Measurements from ENCODE around the gene SIPA1L3.

SIPA1L3 gene

DNA sequence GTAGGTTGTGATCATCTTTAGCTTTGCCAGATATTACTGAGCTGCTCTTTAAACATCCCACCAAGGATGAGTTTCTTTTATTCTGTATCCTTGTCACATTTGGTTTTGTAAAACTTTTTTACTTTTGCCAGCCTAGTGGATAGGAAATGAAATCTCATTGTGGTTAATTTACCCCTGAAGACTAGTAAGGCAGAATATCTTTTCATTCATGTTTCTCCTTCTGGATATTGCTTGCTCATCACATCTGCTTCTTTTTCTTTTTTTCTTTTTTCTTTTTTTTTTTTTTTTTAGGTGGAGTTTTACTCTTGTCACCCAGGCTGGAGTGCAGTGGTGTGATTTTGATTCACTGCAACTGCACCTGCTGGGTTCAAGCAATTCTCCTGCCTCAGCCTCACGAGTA is 31.3 kb downstream of the SIPA1L3 start:
- in situ Hi-C loops (cut with MboI; ENCODE audit: low pct_unique_long_range_greater_than_20kb, low sequenced_read_pairs): no loop called here
- DNase-seq: no peak

- no peak for DNase-seq
- in situ Hi-C loops (cut with MboI; ENCODE audit: low pct_unique_long_range_greater_than_20kb, low sequenced_read_pairs): no loop called here
These were observed 34.9 kb downstream of the SIPA1L3 start for GRCh38 chr19:37941782-37942515.

- no peak for DNase-seq
- in situ Hi-C loops (cut with MboI; ENCODE audit: low pct_unique_long_range_greater_than_20kb, low sequenced_read_pairs): no loop called here
These were observed 35.5 kb downstream of the SIPA1L3 start for GRCh38 chr19:37942516-37942902.

DNA sequence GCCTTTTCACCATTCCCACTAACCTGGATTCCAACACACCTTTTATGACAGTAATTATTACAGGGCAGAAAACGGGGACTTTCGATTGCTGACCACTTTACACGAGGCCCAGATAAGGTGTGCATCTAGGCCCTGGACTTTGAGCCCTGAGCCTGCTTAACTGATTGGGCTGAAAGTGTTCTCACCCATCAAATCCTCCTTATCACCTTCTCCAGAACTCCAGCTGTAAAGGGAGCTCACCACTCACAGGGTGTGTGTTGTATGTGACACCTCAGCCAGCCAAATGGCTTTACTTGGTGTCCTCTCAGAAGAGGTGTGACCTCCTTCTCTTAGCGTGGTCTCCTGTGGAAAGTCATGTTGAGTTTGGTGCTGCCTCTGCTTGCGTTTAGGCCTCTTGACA is 36.5 kb downstream of the SIPA1L3 start:
- in situ Hi-C loops (cut with MboI; ENCODE audit: low pct_unique_long_range_greater_than_20kb, low sequenced_read_pairs): no loop called here
- DNase-seq: no peak

GRCh38 chr19:37946132-37946531 is 39.1 kb downstream of the SIPA1L3 start:
- DNase-seq: no peak
- in situ Hi-C loops (cut with MboI; ENCODE audit: low pct_unique_long_range_greater_than_20kb, low sequenced_read_pairs): no loop called here

- in situ Hi-C loops (cut with MboI; ENCODE audit: low pct_unique_long_range_greater_than_20kb, low sequenced_read_pairs): no loop called here
- no peak for DNase-seq
These were observed 40.8 kb downstream of the SIPA1L3 start for GRCh38 chr19:37947778-37948177.

DNA sequence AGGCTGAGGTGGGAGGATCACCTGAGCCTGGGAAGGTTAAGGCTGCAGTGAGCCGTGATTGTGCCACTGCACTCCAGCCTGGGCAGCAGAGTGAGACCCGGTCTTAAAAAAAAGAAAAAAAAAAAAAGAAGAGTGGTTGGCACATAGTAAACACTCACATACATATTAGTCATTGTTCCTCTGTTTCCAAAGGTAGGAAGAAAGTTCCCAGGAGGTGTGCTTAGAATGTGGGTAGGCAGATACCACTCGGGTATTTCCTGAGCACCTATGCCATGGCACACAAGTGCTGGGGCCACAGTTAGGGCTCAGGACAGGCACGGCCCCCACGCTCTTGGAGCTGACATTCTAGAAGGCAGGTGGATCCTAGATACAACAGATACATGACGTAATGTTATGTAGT is 41.4 kb downstream of the SIPA1L3 start:
- in situ Hi-C loops (cut with MboI; ENCODE audit: low pct_unique_long_range_greater_than_20kb, low sequenced_read_pairs): no loop called here
- no peak for DNase-seq

DNA sequence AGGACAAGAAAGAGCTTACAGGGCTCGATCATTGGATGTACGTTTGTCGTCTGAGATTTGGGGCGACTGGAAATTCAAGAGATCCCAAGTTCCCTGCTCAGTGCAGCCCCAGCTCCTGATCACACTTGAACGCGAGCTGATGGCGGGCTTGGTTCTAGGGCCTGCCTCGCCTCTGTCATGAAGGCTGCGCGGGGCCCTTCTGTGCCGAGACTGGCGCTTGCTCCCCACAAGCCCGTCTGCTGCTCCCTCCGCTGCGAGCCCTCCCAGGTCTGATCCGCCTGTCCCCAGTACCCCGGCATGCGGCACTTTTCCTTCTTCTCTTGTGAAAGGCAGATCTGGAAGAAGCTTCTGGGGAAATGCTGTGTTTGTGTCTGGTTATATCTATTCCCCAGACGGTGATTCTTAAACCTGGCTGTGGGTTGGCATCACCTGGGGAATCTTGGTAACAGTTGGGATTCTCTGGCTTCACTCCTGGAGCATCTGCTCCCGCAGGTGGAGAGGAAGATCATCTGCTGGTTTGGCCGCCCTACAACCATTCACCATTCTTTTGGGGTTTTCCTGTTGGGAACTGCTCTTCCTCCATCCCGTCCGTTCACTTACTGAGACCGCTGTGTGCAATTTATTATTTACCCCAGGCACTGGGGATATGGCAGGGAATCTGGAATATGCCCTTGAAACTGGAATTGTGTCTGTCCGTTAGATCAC is 43.6 kb downstream of the SIPA1L3 start:
- DNase-seq: no peak
- in situ Hi-C loops (cut with MboI; ENCODE audit: low pct_unique_long_range_greater_than_20kb, low sequenced_read_pairs): no loop called here

- no peak for DNase-seq
- in situ Hi-C loops (cut with MboI; ENCODE audit: low pct_unique_long_range_greater_than_20kb, low sequenced_read_pairs): no loop called here
These were observed 44.8 kb downstream of the SIPA1L3 start for GRCh38 chr19:37951816-37952210.

GRCh38 chr19:37953171-37953917 is 46.3 kb downstream of the SIPA1L3 start:
- in situ Hi-C loops (cut with MboI; ENCODE audit: low pct_unique_long_range_greater_than_20kb, low sequenced_read_pairs): no loop called here
- DNase-seq: no peak

- DNase-seq: no peak
- in situ Hi-C loops (cut with MboI; ENCODE audit: low pct_unique_long_range_greater_than_20kb, low sequenced_read_pairs): no loop called here
These were observed 46.9 kb downstream of the SIPA1L3 start for GRCh38 chr19:37953918-37954303.

GRCh38 chr19:37954421-37954874 is 47.4 kb downstream of the SIPA1L3 start:
- DNase-seq: peak; percentile 69
- in situ Hi-C loops (cut with MboI; ENCODE audit: low pct_unique_long_range_greater_than_20kb, low sequenced_read_pairs): no loop called here

DNA sequence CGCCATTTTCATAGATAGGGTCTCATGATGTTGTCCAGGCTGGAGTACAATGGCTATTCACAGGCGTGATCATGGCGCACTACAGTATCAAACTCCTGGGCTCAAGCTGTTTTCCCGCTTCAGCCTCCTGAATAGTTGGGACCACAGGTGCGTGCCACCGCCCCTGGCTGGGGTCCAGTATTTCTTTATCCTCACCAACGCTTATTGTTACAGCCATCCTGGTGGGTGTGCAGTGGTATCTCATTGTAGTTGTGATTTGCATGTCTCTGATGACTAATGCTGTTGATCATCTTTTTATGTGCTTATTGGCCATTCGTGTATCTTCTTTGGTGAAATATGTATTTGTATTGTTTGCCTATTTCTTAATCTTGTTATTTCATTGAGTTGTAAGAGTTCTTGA is 49.0 kb downstream of the SIPA1L3 start:
- in situ Hi-C loops (cut with MboI; ENCODE audit: low pct_unique_long_range_greater_than_20kb, low sequenced_read_pairs): no loop called here
- no peak for DNase-seq

DNA sequence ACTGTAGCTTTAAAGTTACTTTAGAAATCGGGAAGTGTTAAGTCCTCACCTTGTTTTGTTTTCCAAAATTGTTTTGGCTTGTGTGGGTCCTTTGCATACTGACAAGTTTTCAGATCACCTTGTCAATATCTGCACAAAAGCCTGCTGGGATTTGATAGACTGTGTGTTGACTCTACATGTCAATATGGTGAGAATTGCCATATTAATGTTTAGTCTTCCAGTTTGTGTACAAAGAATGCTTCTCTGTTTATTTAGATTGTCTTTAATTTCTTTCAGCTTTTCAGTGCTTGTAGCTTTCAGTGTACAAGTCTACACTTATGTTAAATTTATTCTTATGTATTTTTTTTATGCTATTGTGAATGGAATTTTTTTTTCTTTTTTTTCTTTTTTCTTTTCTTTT is 50.2 kb downstream of the SIPA1L3 start:
- in situ Hi-C loops (cut with MboI; ENCODE audit: low pct_unique_long_range_greater_than_20kb, low sequenced_read_pairs): no loop called here
- DNase-seq: no peak

DNA sequence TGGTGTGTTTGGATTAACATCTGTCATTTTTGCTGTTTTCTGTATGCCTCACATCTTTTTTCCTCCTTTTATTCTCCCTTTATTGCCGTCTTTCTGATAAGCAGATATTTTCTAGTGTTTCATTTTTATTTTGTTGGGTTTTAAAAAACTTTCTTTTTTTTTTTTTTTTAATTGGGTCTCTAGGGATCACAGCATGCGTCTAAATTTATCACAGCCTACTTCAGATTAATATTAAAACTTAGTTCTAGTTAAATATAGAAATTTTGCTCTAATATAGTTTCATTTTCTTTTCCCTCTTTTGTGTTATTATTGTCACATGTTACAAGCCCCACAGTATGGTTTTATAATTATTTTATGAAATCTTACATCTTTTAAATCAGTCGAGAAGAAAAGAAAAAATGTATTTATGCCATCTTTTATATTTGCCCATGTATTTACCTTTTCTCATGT is 52.7 kb downstream of the SIPA1L3 start:
- no peak for DNase-seq
- in situ Hi-C loops (cut with MboI; ENCODE audit: low pct_unique_long_range_greater_than_20kb, low sequenced_read_pairs): no loop called here

GRCh38 chr19:37961198-37961597 is 54.2 kb downstream of the SIPA1L3 start:
- no peak for DNase-seq
- in situ Hi-C loops (cut with MboI; ENCODE audit: low pct_unique_long_range_greater_than_20kb, low sequenced_read_pairs): no loop called here

GRCh38 chr19:37963190-37963936 is 56.4 kb downstream of the SIPA1L3 start:
- DNase-seq: peak; percentile 46
- in situ Hi-C loops (cut with MboI; ENCODE audit: low pct_unique_long_range_greater_than_20kb, low sequenced_read_pairs): no loop called here

- no peak for DNase-seq
- in situ Hi-C loops (cut with MboI; ENCODE audit: low pct_unique_long_range_greater_than_20kb, low sequenced_read_pairs): no loop called here
These were observed 57.1 kb downstream of the SIPA1L3 start for GRCh38 chr19:37964109-37964508.

GRCh38 chr19:37966211-37966661 is 59.2 kb downstream of the SIPA1L3 start:
- no peak for DNase-seq

More at GRCh38 chr19:37966211-37966661, 59.2 kb downstream of the SIPA1L3 start:
- in situ Hi-C loops (cut with MboI; ENCODE audit: low pct_unique_long_range_greater_than_20kb, low sequenced_read_pairs): no loop called here

Data from KBM-7 (cell line).